Bone marrow (tissue), 2 donors: ENCODE data around the gene PRC1.
A peak's percentile ranks its signal among the peaks of the same experiment; 100 is the strongest.

Source experiments
- DNase-seq, 2 donors: peaks; one replicate each; lab custom pipeline; 2025; lab: John Stamatoyannopoulos, UW

PRC1 gene

GRCh38 chr15:90990446-90990845 lies 3.9 kb downstream of the PRC1 start:
- DNase-seq, result no peak

DNA sequence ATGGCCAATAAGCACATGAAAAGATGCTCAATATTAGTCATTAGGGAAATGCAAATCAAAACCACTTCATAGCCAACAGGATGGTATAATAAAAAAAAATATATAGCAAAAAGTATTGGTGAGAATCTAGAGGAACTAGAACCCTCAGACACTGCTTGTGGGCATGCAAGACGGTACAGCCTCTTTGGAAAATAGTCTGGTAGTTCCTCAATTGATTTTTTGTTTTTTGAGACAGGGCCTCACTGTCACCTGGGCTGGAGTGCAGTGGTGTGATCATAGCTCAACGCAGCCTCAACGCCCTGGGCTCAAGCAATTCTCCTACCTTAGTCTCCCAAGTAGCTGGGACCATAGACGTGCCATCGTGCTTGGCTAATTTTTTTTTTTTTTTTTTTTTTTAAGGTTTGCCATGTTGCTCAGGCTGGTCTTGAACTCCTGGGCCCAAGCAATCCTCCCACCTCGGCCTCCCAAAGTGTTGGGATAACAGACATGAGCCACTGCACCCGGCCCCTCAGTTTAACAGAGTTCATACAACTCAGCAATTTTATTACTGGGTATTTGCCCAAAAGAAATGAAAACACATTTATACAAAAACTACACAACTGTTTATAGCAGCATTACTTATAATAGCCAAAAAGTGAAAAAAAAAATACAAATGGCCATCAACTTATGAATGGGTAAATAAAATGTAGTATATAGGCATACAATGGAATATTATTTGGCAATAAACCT lies 5.1 kb downstream of the PRC1 start:
- peak in 1 of 2 donors; percentile 15 for DNase-seq

- DNase-seq, result no peak
Measured at GRCh38 chr15:90988296-90988695, 6.0 kb downstream of the PRC1 start.

GRCh38 chr15:90987561-90988141 lies 6.7 kb downstream of the PRC1 start:
- DNase-seq, result no peak

DNA sequence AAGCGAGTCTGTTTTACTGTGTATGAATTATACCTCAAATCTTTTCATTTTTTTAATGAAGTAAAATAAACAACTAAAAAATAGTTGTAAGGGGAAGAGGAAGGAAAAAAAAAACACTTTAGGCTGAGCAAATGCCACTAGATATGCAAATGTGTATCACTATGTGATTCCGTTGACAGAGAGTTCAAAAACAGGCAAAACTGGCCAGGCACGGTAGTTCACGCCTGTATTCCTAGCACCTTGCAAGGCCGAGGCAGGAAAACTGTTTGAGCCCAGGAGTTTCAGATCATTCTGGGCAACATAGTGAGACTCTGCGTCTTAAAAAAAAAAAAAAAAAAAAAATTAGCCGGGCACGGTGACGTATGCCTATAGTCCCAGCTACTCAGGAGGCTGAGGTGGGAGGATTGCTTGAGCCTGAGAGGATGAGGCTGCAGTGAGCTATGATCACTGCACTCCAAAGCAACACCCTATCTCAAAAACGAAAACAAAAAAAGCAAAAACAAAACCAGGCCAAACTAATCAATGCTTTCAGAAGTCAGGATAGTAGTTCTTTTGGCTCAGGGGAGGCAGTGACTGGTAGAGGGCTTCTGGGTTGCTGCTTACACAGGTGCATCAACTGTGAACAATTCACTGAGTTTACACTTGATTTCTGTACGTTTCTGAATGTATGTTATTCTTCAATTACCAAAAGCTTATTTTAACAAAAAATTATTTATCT lies 7.4 kb downstream of the PRC1 start:
- DNase-seq, result no peak

GRCh38 chr15:90982135-90982534 lies 12.2 kb downstream of the PRC1 start:
- DNase-seq, result peak in 1 of 2 donors; percentile 34

DNA sequence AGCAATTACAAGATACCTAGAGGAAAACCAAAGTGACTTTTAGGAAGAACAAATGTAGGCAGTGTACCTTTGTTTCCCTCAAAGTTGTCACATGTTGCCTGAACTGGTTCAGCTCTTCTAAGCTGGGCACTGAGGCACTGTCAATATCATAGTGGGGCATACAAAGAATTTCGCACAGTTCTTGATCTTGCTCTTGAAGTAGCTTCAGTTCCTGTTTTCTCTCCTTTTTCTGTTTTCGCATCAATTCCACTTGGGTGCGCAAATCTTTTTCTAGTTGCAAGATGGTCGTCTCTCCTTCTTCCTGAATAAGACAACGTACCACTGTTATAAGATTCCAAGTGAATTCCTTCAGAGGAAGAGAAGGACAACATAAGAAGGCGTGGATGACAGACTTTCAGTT lies 12.7 kb downstream of the PRC1 start:
- no peak for DNase-seq

DNA sequence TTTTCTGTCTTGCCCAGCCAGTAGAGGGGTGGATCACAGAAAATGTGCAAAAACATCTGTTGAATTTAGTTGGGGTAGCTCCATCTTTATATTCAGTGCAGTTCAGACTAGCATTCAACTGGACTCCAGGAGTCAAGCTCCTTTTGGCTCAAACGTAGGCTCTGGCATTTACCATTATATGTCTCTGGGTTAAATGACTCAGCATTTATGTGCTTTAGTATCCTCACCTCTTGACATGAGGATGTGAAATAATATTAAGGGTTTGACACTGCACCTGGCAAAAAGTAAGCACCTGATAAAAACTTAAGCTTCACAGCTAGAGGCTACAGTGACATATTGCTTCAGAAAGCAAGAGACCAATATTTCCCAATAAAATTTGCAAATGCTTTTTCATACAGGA lies 14.8 kb downstream of the PRC1 start:
- no peak for DNase-seq

GRCh38 chr15:90974216-90974615 lies 20.1 kb downstream of the PRC1 start:
- DNase-seq, result no peak

GRCh38 chr15:90972133-90972532 lies 22.2 kb downstream of the PRC1 start:
- DNase-seq, result no peak

DNA sequence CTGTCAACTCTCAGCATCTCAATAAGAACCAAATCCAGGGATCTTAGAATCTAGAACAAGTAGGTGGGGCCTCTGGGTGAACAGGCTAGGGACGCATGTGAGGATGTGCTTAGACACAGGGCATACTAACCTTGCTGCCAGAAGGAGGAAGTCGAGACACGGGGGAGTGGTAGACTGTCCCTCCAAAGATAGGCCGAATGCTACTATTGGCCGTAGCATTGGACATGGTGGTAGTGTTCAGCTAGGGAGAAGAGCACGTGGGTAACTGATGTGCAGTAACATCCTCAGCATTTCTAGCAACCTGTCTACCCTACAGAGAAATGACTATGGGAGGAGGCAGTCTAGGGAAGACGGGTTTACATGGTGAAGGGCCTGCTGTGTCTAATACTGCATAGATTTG lies 24.1 kb downstream of the PRC1 start:
- no peak for DNase-seq

GRCh38 chr15:90968434-90968833 lies 25.9 kb downstream of the PRC1 start:
- no peak for DNase-seq

DNA sequence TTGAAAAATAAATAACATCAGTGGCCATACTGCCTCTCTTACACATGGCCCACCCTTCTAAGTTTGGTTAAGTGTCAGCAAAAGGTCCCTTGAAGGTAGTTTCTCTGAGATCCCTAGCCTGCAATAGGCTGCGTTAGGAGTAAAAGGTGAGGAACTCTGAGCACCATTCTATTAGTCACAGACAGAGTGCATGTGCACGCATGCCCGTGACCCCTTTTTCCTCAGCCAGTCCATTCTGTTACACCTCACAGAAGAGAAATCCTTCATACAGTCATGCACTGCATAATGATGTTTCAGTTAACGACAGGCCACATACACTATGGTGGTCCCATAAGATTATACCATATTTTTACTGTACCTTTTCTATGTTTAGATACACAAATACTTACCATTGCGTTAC lies 27.1 kb downstream of the PRC1 start:
- no peak for DNase-seq

- DNase-seq, result no peak
Measured at GRCh38 chr15:90966262-90966661, 28.1 kb downstream of the PRC1 start.

GRCh38 chr15:90962021-90962420 lies 32.3 kb downstream of the PRC1 start:
- DNase-seq, result no peak

GRCh38 chr15:90960298-90961091 lies 33.8 kb downstream of the PRC1 start:
- no peak for DNase-seq

DNA sequence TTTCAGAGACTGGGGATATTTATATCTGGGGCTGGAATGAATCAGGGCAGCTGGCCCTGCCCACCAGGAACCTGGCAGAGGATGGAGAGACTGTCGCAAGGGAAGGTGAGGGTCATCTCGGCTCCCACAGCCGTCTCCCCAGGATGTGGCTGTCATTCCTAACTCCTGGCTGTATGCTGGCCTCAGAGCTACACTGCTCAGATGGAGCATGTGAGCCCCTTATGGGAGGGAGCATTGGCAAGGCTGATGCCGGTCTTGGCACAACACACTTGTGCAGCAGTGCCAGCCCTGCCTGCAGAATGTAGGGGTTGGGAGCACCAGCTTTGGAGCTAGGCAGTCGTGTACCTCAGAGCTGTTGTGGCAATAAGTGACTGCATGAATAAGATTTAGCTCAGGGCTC lies 34.4 kb downstream of the PRC1 start:
- no peak for DNase-seq

GRCh38 chr15:90959028-90959595 lies 35.2 kb downstream of the PRC1 start:
- no peak for DNase-seq

GRCh38 chr15:90957791-90958190 lies 36.5 kb downstream of the PRC1 start:
- no peak for DNase-seq

DNA sequence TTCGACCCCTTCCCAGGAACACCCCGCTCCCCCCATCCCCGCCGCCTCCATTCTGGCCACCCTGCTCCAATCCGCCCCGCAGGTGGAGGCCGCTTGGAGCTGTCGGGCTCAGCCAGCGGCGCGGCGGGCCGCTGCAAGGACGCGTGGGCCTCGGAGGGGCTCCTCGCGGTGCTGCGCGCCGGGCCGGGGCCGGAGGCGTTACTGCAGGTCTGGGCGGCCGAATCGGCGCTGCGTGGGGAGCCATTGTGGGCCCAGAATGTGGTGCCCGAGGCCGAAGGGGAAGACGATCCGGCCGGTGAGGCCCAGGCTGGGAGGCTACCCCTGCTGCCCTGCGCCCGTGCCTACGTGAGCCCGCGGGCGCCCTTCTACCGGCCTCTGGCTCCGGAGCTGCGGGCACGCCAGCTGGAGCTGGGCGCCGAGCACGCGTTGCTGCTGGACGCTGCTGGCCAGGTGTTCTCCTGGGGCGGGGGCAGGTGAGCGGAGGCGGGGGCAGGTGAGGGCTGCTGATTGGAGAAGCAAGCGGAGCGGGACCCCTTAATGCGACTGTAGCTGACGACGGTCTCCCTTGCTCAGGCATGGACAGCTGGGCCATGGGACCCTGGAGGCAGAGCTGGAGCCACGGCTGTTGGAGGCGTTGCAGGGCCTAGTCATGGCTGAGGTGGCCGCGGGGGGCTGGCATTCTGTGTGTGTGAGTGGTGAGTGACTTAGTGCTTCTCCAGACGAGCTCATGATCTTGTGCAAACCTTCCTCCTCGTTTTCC lies 37.1 kb downstream of the PRC1 start:
- no peak for DNase-seq

DNA sequence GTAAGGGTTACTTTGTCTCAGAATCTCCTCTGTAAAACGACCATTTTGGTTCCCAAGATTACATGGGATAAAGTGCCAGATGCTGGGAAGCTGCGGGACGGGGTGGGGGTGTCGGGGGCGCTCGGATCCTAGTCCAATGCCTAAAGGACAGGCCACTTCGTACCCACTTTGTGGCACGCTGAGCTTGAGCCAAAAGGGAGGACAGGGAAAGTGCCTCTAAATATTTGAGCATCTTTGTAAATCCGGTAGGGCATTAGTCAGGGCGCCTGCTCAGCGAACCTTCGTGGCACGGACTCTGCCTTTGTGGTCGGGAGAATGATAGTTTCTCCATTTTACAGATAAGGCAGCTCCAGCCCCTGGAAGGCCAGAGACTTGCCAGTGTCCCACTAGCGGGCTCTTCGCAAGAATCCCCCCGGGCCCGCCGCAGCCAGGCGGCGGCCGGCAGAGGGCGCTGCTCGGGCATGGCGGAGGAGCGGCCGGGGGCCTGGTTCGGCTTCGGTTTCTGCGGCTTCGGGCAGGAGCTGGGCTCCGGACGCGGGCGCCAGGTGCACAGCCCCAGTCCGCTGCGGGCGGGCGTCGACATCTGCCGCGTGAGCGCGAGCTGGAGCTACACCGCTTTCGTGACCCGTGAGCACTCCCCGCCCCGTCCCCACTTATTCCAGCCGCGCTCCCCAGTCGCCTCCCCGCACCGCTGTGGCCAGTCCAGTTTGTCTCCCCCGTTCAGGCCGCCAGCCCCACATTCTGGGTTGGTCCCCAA lies 37.9 kb downstream of the PRC1 start:
- no peak for DNase-seq
